ENCODE measurements around the gene NODAL. TPM values are rescaled to one million over a fixed set of nuclear protein-coding genes. Genes with fewer than 3 reads are reported as not detected.

The NODAL gene
- total RNA-seq, 1 donor from 2014 or later, result 0.08 TPM

- Histone ChIP-seq H3K4me3 (ENCODE audit: low read depth, low read length) (no peak overlapping the region), H3K36me3 (ENCODE audit: control insufficient read depth, insufficient read depth, low read length) (no peaks in the 10 kb centered on the region), H3K27me3 (ENCODE audit: control insufficient read depth, insufficient read depth, low read length) (peaks cover 25% of the 10 kb centered on the region)
- no peak for DNase-seq (ENCODE audit: low read depth)
- no peak for TF ChIP-seq CTCF (IDR thresholded peaks at IDR 0.05; ENCODE audit: insufficient read depth, low read length, poor library complexity, severe bottlenecking)
Measured at GRCh38 chr10:70455213-70455630, 13.7 kb upstream of the NODAL start.

- DNase-seq (ENCODE audit: low read depth), result no peak
- Histone ChIP-seq H3K36me3 (ENCODE audit: control insufficient read depth, insufficient read depth, low read length) (no peaks in the 10 kb centered on the region), H3K4me3 (ENCODE audit: low read depth, low read length) (no peak overlapping the region), H3K27me3 (ENCODE audit: control insufficient read depth, insufficient read depth, low read length) (peaks cover 4% of the 10 kb centered on the region)
- no peak for TF ChIP-seq CTCF (IDR thresholded peaks at IDR 0.05; ENCODE audit: insufficient read depth, low read length, poor library complexity, severe bottlenecking)
Measured at GRCh38 chr10:70448236-70448635, 6.8 kb upstream of the NODAL start.

GRCh38 chr10:70445718-70446657, 4.5 kb upstream of the NODAL start:
- TF ChIP-seq CTCF (IDR thresholded peaks at IDR 0.05; ENCODE audit: insufficient read depth, low read length, poor library complexity, severe bottlenecking), result no peak
- H3K27me3 ChIP-seq (ENCODE audit: control insufficient read depth, insufficient read depth, low read length), result peaks cover 27% of the 10 kb centered on the region
- DNase-seq (ENCODE audit: low read depth), result no peak

GRCh38 chr10:70444744-70445143, 3.3 kb upstream of the NODAL start:
- no peaks in the 10 kb centered on the region for H3K36me3 ChIP-seq (ENCODE audit: control insufficient read depth, insufficient read depth, low read length)
- H3K4me3 ChIP-seq (ENCODE audit: low read depth, low read length), result no peak overlapping the region
- TF ChIP-seq CTCF (IDR thresholded peaks at IDR 0.05; ENCODE audit: insufficient read depth, low read length, poor library complexity, severe bottlenecking), result no peak
- no peak for DNase-seq (ENCODE audit: low read depth)
- peaks cover 38% of the 10 kb centered on the region for H3K27me3 ChIP-seq (ENCODE audit: control insufficient read depth, insufficient read depth, low read length)

More at GRCh38 chr10:70445718-70446657, 4.5 kb upstream of the NODAL start:
- H3K36me3 ChIP-seq (ENCODE audit: control insufficient read depth, insufficient read depth, low read length), result no peaks in the 10 kb centered on the region
- H3K4me3 ChIP-seq (ENCODE audit: low read depth, low read length), result no peak overlapping the region

- Histone ChIP-seq H3K4me3 (ENCODE audit: low read depth, low read length) (no peak overlapping the region), H3K27me3 (ENCODE audit: control insufficient read depth, insufficient read depth, low read length) (peaks cover 53% of the 10 kb centered on the region), H3K36me3 (ENCODE audit: control insufficient read depth, insufficient read depth, low read length) (no peaks in the 10 kb centered on the region)
- TF ChIP-seq CTCF (IDR thresholded peaks at IDR 0.05; ENCODE audit: insufficient read depth, low read length, poor library complexity, severe bottlenecking), result no peak
- DNase-seq (ENCODE audit: low read depth), result no peak
Measured at GRCh38 chr10:70442332-70442988, 979 bp upstream of the NODAL start.

All from kidney epithelial cell (primary cell).